Gastroesophageal sphincter (tissue), 3 donors: Measurements from ENCODE around the gene ERVH48-1.

Experiments
- CTCF ChIP-seq, 4 experiments: fragments of 200-600 bp in 2 of 4; fragments of 450-650 bp in 2 of 4; sonication (generic) in 1 of 4; IDR thresholded peaks; one replicate each; pipeline ENCODE4 v1.5.1; 2017 to 2019; ENCODE audit warnings: antibody characterized with exemption in 4 of 4, mild to moderate bottlenecking in 2 of 4, moderate library complexity in 2 of 4
- POLR2A ChIP-seq, 2 donors: fragments of 450-650 bp; IDR thresholded peaks; one replicate each; pipeline ENCODE4 v1.6.1; 2017; ENCODE audit warnings: antibody characterized with exemption in 2 of 2, mild to moderate bottlenecking in 2 of 2, moderate library complexity in 1 of 2
- POLR2AphosphoS5 ChIP-seq: sonication (generic); formaldehyde crosslinking; IDR thresholded peaks from one replicate; pipeline ENCODE4 v1.6.1; 2017; ENCODE audit warnings: antibody characterized with exemption

- TF ChIP-seq POLR2A (IDR thresholded peaks at IDR 0.05) (no peak), CTCF (IDR thresholded peaks at IDR 0.05) (no peak), POLR2AphosphoS5 (no peak)
These were observed 31.6 kb upstream of the ERVH48-1 start for GRCh38 chr21:42956824-42957630.
